Ovary (tissue), 3 donors: ENCODE data around the gene COG5.

Experiments used
- CTCF ChIP-seq, 3 donors: fragments of 450-650 bp in 2 of 3; fragments of 200-600 bp in 1 of 3; IDR thresholded peaks; one replicate each; pipeline versions ENCODE4 v1.5.1 to v1.8.0; 2016 to 2022; ENCODE audit warnings: antibody characterized with exemption in 3 of 3, mild to moderate bottlenecking in 1 of 3
- POLR2A ChIP-seq: fragments of 450-650 bp; IDR thresholded peaks from one replicate; pipeline ENCODE4 v1.6.1; 2017; ENCODE audit warnings: antibody characterized with exemption, mild to moderate bottlenecking, moderate library complexity
- donor health status: DM: no; HTN: no; CAD: no.

- TF ChIP-seq CTCF (IDR thresholded peaks at IDR 0.05) (no peak), POLR2A (no peak)
Measured at GRCh38 chr7:107528461-107528860, 35.3 kb downstream of the COG5 start.
